ENCODE results near the gene WNT2B.
"Not testable (repeated sequence)": the region's sequence is repeated elsewhere in the genome, so short reads cannot be mapped to it uniquely, and the experiment has no call there.

WNT2B gene

GRCh38 chr1:112508278-112509004, at the start of gene WNT2B:
Gene WNT2B (plus strand): TSS chr1:112508965. CDS start chr1:112509263, 298 bp downstream.
- peak; percentile 25 for DNase-seq (ENCODE audit: low spot score)

GRCh38 chr1:112460615-112461014, 48.1 kb upstream of the WNT2B start:
- no peak for DNase-seq (ENCODE audit: low spot score)

GRCh38 chr1:112461200-112461871, 47.4 kb upstream of the WNT2B start:
- no peak for DNase-seq (ENCODE audit: low spot score)

- DNase-seq (ENCODE audit: low spot score), result no peak
These were observed 45.8 kb upstream of the WNT2B start for GRCh38 chr1:112462953-112463279.

GRCh38 chr1:112464501-112464900, 44.3 kb upstream of the WNT2B start:
- peak; percentile 63 for DNase-seq (ENCODE audit: low spot score)

- DNase-seq (ENCODE audit: low spot score), result no peak
These were observed 43.6 kb upstream of the WNT2B start for GRCh38 chr1:112465122-112465521.

GRCh38 chr1:112466078-112466660, 42.6 kb upstream of the WNT2B start:
- peak; percentile 81 for DNase-seq (ENCODE audit: low spot score)

- not testable (repeated sequence) for DNase-seq (ENCODE audit: low spot score)
These were observed 38.4 kb upstream of the WNT2B start for GRCh38 chr1:112470324-112470723.

GRCh38 chr1:112470966-112471365, 37.8 kb upstream of the WNT2B start:
- DNase-seq (ENCODE audit: low spot score), result no peak

GRCh38 chr1:112472142-112472541, 36.6 kb upstream of the WNT2B start:
- no peak for DNase-seq (ENCODE audit: low spot score)

- no peak for DNase-seq (ENCODE audit: low spot score)
These were observed 31.2 kb upstream of the WNT2B start for GRCh38 chr1:112477550-112477949.

- DNase-seq (ENCODE audit: low spot score), result no peak
These were observed 30.5 kb upstream of the WNT2B start for GRCh38 chr1:112478314-112478713.

GRCh38 chr1:112486063-112486462, 22.7 kb upstream of the WNT2B start:
- DNase-seq (ENCODE audit: low spot score), result not testable (repeated sequence)

- not testable (repeated sequence) for DNase-seq (ENCODE audit: low spot score)
These were observed 21.1 kb upstream of the WNT2B start for GRCh38 chr1:112487686-112488085.

GRCh38 chr1:112488141-112488540, 20.6 kb upstream of the WNT2B start:
- no peak for DNase-seq (ENCODE audit: low spot score)

- no peak for DNase-seq (ENCODE audit: low spot score)
These were observed 16.7 kb upstream of the WNT2B start for GRCh38 chr1:112492076-112492475.

- DNase-seq (ENCODE audit: low spot score), result no peak
These were observed 15.4 kb upstream of the WNT2B start for GRCh38 chr1:112493351-112493750.

- DNase-seq (ENCODE audit: low spot score), result no peak
These were observed 12.5 kb upstream of the WNT2B start for GRCh38 chr1:112496290-112496689.

GRCh38 chr1:112501810-112502641, 6.7 kb upstream of the WNT2B start:
- DNase-seq (ENCODE audit: low spot score), result peak; percentile 70

GRCh38 chr1:112502826-112503225, 5.9 kb upstream of the WNT2B start:
- no peak for DNase-seq (ENCODE audit: low spot score)

GRCh38 chr1:112504001-112504660, 4.6 kb upstream of the WNT2B start:
- DNase-seq (ENCODE audit: low spot score), result no peak
